ENCODE data around the gene MAPK8IP1.

DNA sequence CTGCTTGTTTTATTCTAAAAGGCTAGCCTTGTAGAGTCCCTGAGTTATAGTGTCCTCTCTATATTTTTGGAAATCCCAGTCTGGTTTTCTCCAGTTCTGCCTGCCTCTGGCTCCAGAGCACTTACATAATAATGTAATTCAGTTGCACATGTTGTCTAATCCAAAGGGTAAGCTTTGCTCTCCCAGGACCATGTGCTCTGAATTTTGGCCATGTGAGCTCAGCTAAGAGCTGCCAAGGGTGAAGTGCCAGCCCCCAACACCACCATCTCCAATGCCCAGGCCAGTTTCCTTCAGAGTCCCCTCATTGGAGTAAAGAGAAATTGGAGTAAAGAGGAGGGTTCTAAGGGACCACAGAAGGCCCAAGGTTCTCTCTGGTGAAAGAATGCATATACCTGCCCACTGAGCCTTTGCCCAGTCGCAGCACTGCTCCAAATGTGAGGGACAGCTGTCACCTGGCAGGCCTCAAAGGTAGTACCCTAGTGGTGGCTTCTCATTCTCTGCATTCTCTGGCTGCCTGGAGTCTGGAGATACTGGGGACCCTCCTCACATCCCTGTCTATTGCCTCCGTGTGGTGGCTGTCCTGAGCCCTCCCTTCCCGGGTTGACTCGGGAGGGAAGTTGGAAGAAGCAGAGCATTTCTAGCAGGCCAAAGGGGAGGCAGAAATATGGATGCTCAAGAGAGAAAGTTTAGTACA is 33.3 kb upstream of the MAPK8IP1 start:
- TF ChIP-seq POLR2AphosphoS5 (IDR thresholded peaks at IDR 0.05; ENCODE audit: low read depth), result no peak
- no peak for TF ChIP-seq EZH2 (IDR thresholded peaks at IDR 0.05; ENCODE audit: low read depth, unreplicated experiment)
- TF ChIP-seq, protein P1, sequence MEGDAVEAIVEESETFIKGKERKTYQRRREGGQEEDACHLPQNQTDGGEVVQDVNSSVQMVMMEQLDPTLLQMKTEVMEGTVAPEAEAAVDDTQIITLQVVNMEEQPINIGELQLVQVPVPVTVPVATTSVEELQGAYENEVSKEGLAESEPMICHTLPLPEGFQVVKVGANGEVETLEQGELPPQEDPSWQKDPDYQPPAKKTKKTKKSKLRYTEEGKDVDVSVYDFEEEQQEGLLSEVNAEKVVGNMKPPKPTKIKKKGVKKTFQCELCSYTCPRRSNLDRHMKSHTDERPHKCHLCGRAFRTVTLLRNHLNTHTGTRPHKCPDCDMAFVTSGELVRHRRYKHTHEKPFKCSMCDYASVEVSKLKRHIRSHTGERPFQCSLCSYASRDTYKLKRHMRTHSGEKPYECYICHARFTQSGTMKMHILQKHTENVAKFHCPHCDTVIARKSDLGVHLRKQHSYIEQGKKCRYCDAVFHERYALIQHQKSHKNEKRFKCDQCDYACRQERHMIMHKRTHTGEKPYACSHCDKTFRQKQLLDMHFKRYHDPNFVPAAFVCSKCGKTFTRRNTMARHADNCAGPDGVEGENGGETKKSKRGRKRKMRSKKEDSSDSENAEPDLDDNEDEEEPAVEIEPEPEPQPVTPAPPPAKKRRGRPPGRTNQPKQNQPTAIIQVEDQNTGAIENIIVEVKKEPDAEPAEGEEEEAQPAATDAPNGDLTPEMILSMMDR (conservative IDR thresholded peaks at IDR 0.05; ENCODE audit: low read depth in 2 of 2), result no peak
- no peak for TF ChIP-seq ZNF114 (CRISPR knock-in tag; IDR thresholded peaks at IDR 0.05)
- TF ChIP-seq CREB1 (CRISPR knock-in tag; IDR thresholded peaks at IDR 0.05; ENCODE audit: low read depth), result no peak
- TF ChIP-seq NANOG (IDR thresholded peaks at IDR 0.05; ENCODE audit: borderline replicate concordance), result no peak
